Transverse colon (tissue), 4 donors: Measurements from ENCODE around the gene TUBA8.
"Not testable (repeated sequence)": the region's sequence is repeated elsewhere in the genome, so short reads cannot be mapped to it uniquely, and the experiment has no call there.

Source experiments
- EP300 ChIP-seq: sonication (generic); formaldehyde crosslinking; IDR thresholded peaks from one replicate; pipeline ENCODE4 v1.6.1; 2017; ENCODE audit warnings: antibody characterized with exemption, low read depth
- POLR2AphosphoS5 ChIP-seq, 3 donors: sonication (generic); formaldehyde crosslinking; IDR thresholded peaks; one replicate each; pipeline ENCODE4 v1.6.1; 2016; ENCODE audit warnings: antibody characterized with exemption in 3 of 3
- TF ChIP-seq, protein P1 (sequence below), 5 experiments: fragments of 200-600 bp in 3 of 5; fragments of 450-650 bp in 2 of 5; sonication (generic) in 3 of 5; IDR thresholded peaks; 1 replicate in 2 of 5; 2 replicates in 3 of 5; pipeline ENCODE4 v1.5.1; 2016 to 2017; ENCODE audit warnings: antibody characterized with exemption in 5 of 5, inconsistent platforms in 3 of 5, mild to moderate bottlenecking in 2 of 5, moderate library complexity in 1 of 5

DNA sequence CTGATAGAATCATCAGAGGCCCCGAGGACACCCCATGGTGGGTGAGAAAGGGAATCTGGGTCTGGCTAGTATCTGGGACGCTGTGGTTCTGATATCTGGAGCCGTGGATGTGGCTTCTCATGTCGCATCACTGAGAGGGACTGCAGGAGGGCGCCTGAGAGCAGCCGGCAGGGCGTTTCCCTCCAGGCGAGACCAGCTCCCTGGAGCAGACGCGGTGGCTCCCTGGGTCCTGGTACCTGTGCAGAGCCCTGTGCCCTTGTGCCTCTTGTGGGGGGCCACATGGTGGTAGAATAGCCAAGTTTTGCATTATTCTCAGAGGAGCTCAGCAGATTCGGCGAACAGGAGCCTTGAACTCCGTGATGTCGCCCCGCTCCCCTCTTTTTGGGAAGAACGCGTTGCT, 59.7 kb downstream of the TUBA8 start:
- TF ChIP-seq, protein P1, sequence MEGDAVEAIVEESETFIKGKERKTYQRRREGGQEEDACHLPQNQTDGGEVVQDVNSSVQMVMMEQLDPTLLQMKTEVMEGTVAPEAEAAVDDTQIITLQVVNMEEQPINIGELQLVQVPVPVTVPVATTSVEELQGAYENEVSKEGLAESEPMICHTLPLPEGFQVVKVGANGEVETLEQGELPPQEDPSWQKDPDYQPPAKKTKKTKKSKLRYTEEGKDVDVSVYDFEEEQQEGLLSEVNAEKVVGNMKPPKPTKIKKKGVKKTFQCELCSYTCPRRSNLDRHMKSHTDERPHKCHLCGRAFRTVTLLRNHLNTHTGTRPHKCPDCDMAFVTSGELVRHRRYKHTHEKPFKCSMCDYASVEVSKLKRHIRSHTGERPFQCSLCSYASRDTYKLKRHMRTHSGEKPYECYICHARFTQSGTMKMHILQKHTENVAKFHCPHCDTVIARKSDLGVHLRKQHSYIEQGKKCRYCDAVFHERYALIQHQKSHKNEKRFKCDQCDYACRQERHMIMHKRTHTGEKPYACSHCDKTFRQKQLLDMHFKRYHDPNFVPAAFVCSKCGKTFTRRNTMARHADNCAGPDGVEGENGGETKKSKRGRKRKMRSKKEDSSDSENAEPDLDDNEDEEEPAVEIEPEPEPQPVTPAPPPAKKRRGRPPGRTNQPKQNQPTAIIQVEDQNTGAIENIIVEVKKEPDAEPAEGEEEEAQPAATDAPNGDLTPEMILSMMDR (IDR thresholded peaks at IDR 0.05) = not testable (repeated sequence)
- not testable (repeated sequence) for TF ChIP-seq EP300; POLR2AphosphoS5 (IDR thresholded peaks at IDR 0.05)
